ENCODE results near the gene ZBTB43. TPM values are rescaled to one million over a fixed set of nuclear protein-coding genes. Genes with fewer than 3 reads are reported as not detected.

The ZBTB43 gene
- total RNA-seq, 4 donors from 2014 or later = 26.9 to 153 (median 35.6) TPM

DNA sequence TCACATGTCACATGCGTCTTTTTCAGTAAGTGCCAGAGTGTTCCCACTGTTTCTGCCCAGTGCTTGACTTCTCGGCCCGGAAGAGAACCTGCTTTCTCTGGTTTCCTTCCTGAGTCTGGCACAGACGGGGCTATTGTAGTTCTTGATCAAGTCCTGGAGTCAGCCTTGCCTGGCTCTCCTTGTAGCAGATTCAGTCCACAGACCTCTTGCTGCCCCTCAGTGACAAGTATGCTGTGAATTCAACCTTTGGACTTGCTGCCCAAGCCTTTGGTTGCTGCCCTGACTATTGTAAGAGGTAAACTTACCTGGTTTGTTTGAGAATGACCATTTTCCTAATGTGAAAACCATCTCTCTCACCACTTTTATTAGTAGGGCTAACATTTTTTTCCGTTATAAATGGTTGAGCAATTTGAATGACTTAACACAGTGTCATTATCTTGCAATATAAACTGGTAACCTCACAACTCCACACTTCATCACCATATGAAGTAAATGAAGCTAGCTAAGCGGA, 80.3 kb downstream of the ZBTB43 start:
- 66 to 73% methylated on average over 6 of the region's 6 CpGs for WGBS, 2 donors
- intact Hi-C loops (cut with DNase I; ENCODE audit: low total_unique reads) = no loop called here
- no peak for TF ChIP-seq POLR2A (IDR thresholded peaks at IDR 0.05)
- TF ChIP-seq, protein P1, sequence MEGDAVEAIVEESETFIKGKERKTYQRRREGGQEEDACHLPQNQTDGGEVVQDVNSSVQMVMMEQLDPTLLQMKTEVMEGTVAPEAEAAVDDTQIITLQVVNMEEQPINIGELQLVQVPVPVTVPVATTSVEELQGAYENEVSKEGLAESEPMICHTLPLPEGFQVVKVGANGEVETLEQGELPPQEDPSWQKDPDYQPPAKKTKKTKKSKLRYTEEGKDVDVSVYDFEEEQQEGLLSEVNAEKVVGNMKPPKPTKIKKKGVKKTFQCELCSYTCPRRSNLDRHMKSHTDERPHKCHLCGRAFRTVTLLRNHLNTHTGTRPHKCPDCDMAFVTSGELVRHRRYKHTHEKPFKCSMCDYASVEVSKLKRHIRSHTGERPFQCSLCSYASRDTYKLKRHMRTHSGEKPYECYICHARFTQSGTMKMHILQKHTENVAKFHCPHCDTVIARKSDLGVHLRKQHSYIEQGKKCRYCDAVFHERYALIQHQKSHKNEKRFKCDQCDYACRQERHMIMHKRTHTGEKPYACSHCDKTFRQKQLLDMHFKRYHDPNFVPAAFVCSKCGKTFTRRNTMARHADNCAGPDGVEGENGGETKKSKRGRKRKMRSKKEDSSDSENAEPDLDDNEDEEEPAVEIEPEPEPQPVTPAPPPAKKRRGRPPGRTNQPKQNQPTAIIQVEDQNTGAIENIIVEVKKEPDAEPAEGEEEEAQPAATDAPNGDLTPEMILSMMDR (IDR thresholded peaks at IDR 0.05) = no peak

DNA sequence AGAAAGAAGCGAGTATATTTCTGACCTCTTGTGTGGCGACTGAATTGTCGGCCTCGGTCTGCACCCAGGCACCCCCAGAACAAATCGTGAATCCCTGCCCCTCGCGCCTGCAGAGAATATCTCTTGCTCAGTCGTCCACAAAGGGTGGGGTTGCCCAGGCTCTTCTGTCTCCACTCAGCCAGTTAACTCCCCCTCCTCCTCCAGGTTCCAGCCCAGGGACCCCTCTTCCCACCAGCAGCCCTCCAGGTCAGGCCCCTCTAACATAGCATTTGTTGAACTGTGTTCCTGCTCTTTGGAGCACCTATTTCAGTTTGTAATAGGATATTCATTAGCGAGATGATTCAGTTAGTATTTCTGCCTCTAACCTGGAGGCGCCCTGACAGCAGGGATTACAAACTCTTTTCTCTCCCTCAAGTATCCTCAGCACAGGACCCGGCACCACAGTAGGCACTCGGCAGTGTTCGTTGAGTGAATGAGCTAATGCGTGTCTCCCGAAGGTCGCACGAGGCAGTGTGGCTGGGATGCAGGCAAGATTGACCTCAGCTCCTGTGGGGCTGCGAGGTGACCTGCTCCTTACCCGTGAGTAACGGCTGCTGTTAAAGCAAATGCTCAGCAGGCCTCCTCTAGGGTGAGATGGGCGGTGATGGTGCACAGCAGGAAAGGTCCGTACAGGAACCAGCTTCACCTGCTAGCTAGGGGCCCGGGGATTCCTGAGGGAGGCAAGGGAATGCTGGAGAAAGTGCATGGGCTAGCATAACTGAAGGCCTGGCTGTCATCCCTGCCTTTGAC, 81.4 kb downstream of the ZBTB43 start:
- no peak for DNase-seq (ENCODE audit: low spot score in 2 of 2)
- no peak for TF ChIP-seq POLR2A (IDR thresholded peaks at IDR 0.05)
- TF ChIP-seq, protein P1 (IDR thresholded peaks at IDR 0.05) = no peak
- no peak overlapping the region for H3K4me3 ChIP-seq (ENCODE audit: low read depth, poor library complexity, severe bottlenecking)
- intact Hi-C loops (cut with DNase I; ENCODE audit: low total_unique reads) = no loop called here
- 85 to 87% methylated on average over 23 of the region's 23 CpGs for WGBS, 2 donors

More for the DNA sequence above, 80.3 kb downstream of the ZBTB43 start:
- no peak overlapping the region for H3K4me3 ChIP-seq (ENCODE audit: low read depth, poor library complexity, severe bottlenecking)
- no peak for DNase-seq (ENCODE audit: low spot score in 2 of 2)

DNA sequence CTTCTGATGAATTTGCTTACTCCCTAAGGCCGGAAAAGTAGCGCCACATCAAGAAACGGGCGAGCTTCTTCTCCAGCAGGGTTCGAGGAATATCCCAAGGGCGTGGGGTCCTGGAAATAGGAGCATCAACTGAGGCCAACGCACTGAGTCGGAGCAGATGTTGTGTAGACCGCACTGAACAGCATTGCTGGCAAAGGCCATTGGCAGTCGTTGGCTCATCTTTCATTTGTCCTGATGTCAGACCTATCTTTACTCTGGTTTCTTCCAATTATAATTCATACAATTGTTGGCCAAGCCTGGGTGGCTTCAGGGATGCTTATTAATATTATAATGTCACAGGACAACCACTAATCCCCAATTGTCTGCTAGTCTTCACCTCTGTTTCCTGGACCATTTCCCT, 82.1 kb downstream of the ZBTB43 start:
- DNase-seq (ENCODE audit: low spot score in 2 of 2) = no peak
- 61 to 78% methylated on average over 10 of the region's 10 CpGs for WGBS, 2 donors
- no peak for TF ChIP-seq POLR2A (IDR thresholded peaks at IDR 0.05)
- TF ChIP-seq, protein P1 (IDR thresholded peaks at IDR 0.05) = no peak
- no peak overlapping the region for H3K4me3 ChIP-seq (ENCODE audit: low read depth, poor library complexity, severe bottlenecking)
- intact Hi-C loops (cut with DNase I; ENCODE audit: low total_unique reads) = no loop called here

Other genes with a start within 250 kb of the ZBTB43 start
- 1 to 10 TPM; 3.2 to 6.9 (median 4.6) TPM for gene LMX1B, start 191.1 kb upstream of the ZBTB43 start, total RNA-seq
- gene ZBTB34, start 55.6 kb downstream of the ZBTB43 start, total RNA-seq = 10 to 100 TPM; 12.0 to 13.8 (median 13.1) TPM
- gene RALGPS1, start 109.7 kb downstream of the ZBTB43 start, total RNA-seq = 10 to 100 TPM in 3 of 4 donors, 1 to 10 TPM in 1; 7.3 to 22.4 (median 15.4) TPM